Fibroblast of skin of right quadriceps (primary cell): ENCODE measurements around the gene MALRD1.
"Not testable (repeated sequence)": the region's sequence is repeated elsewhere in the genome, so short reads cannot be mapped to it uniquely, and the experiment has no call there.

ENCODE experiments used
- DNase-seq: peaks from one replicate; pipeline ENCODE4 v3.0.0-alpha.2; 2013

MALRD1 gene

GRCh38 chr10:19498393-19499290 is 450.0 kb downstream of the MALRD1 start:
- DNase-seq = no peak

- no peak for DNase-seq
Measured at GRCh38 chr10:19499291-19499770, 450.7 kb downstream of the MALRD1 start.

GRCh38 chr10:19500959-19501358 is 452.4 kb downstream of the MALRD1 start:
- no peak for DNase-seq

GRCh38 chr10:19505320-19506312 is 457.0 kb downstream of the MALRD1 start:
- DNase-seq = no peak

- not testable (repeated sequence) for DNase-seq
Measured at GRCh38 chr10:19510005-19510732, 461.6 kb downstream of the MALRD1 start.

- DNase-seq = no peak
Measured at GRCh38 chr10:19518109-19518508, 469.5 kb downstream of the MALRD1 start.

- DNase-seq = no peak
Measured at GRCh38 chr10:19518632-19519031, 470.0 kb downstream of the MALRD1 start.

- no peak for DNase-seq
Measured at GRCh38 chr10:19531324-19531723, 482.7 kb downstream of the MALRD1 start.

- no peak for DNase-seq
Measured at GRCh38 chr10:19532411-19532810, 483.8 kb downstream of the MALRD1 start.

GRCh38 chr10:19541299-19541698 is 492.7 kb downstream of the MALRD1 start:
- no peak for DNase-seq

GRCh38 chr10:19546224-19546623 is 497.6 kb downstream of the MALRD1 start:
- DNase-seq = no peak

GRCh38 chr10:19549503-19549902 is 500.9 kb downstream of the MALRD1 start:
- DNase-seq = no peak

- DNase-seq = no peak
Measured at GRCh38 chr10:19556666-19557065, 508.1 kb downstream of the MALRD1 start.

GRCh38 chr10:19561181-19561580 is 512.6 kb downstream of the MALRD1 start:
- no peak for DNase-seq

GRCh38 chr10:19563388-19564141 is 515.0 kb downstream of the MALRD1 start:
- no peak for DNase-seq

GRCh38 chr10:19570120-19570519 is 521.5 kb downstream of the MALRD1 start:
- DNase-seq = peak; percentile 23

GRCh38 chr10:19570991-19571390 is 522.4 kb downstream of the MALRD1 start:
- DNase-seq = no peak

- no peak for DNase-seq
Measured at GRCh38 chr10:19572056-19572455, 523.5 kb downstream of the MALRD1 start.

- no peak for DNase-seq
Measured at GRCh38 chr10:19576576-19576975, 528.0 kb downstream of the MALRD1 start.

GRCh38 chr10:19577381-19577780 is 528.8 kb downstream of the MALRD1 start:
- no peak for DNase-seq

GRCh38 chr10:19577807-19578206 is 529.2 kb downstream of the MALRD1 start:
- DNase-seq = no peak

- DNase-seq = no peak
Measured at GRCh38 chr10:19578571-19578970, 530.0 kb downstream of the MALRD1 start.
